ENCODE results near the gene USP47.

- no peak for TF ChIP-seq EZH2 (IDR thresholded peaks at IDR 0.05; ENCODE audit: insufficient read depth, poor library complexity, severe bottlenecking)
- no peak for TF ChIP-seq EZH2phosphoT487 (IDR thresholded peaks at IDR 0.05; ENCODE audit: insufficient read depth, low read depth)
Observed at GRCh38 chr11:11946180-11946579, 104.4 kb downstream of the USP47 start.

Data from GM23248 (cell line).